ENCODE data around the gene MYCBP2. TPM values are rescaled to one million over a fixed set of nuclear protein-coding genes. Genes with fewer than 3 reads are reported as not detected.

MYCBP2 gene
- total RNA-seq, 2 experiments from 2014 or later = 121 to 125 TPM

- no peak for TF ChIP-seq EZH2phosphoT487 (IDR thresholded peaks at IDR 0.05; ENCODE audit: borderline replicate concordance, low read depth, low read length)
- no peak for TF ChIP-seq CTCF (conservative IDR thresholded peaks at IDR 0.05; ENCODE audit: low read length)
- H4K20me1 ChIP-seq (ENCODE audit: insufficient read depth, low read length) = peaks cover 14% of the 10 kb centered on the region
Observed at GRCh38 chr13:77016251-77016812, 310.6 kb downstream of the MYCBP2 start.

GRCh38 chr13:77014906-77015685, 311.8 kb downstream of the MYCBP2 start:
- Histone ChIP-seq H3K4me2 (ENCODE audit: low read length) (no peak overlapping the region), H3K4me3 (ENCODE audit: low read depth, low read length, poor library complexity, severe bottlenecking) (no peak overlapping the region), H4K20me1 (ENCODE audit: insufficient read depth, low read length) (peaks cover 8% of the 10 kb centered on the region; the same call in 1 of the 2 replicates), H3K4me1 (ENCODE audit: insufficient read depth, low read length, poor library complexity, severe bottlenecking) (no peaks in the 10 kb centered on the region), H3K9me2 (ENCODE audit: insufficient read depth, low read length) (no peaks in the 10 kb centered on the region), H3K79me2 (ENCODE audit: insufficient read depth, low read depth, low read length) (peaks cover 31% of the 10 kb centered on the region; the same call in 1 of the 2 replicates), H3K36me3 (ENCODE audit: insufficient read depth, low read length) (peaks cover 98% of the 10 kb centered on the region), H3K27ac (ENCODE audit: low read depth, low read length, poor library complexity, severe bottlenecking) (no peak overlapping the region), H3K9me3 (ENCODE audit: low read length) (no peaks in the 10 kb centered on the region), H2AFZ (ENCODE audit: low read length) (no peak overlapping the region)
- intact Hi-C loops (cut with micrococcal nuclease; ENCODE audit: unreplicated experiment) = no loop called here
- TF ChIP-seq CTCF (conservative IDR thresholded peaks at IDR 0.05; ENCODE audit: low read length) (no peak), EZH2phosphoT487 (IDR thresholded peaks at IDR 0.05; ENCODE audit: borderline replicate concordance, low read depth, low read length) (no peak)
- CTCF ChIA-PET (ENCODE audit: unreplicated experiment) = no interaction called here
- BruUV-seq (replicated peaks) = no TSS peak
- no peak for DNase-seq (ENCODE audit: low spot score)
- POLR2A ChIA-PET = interaction anchor here (0.6 to 1.7 kb wide), 4 partner anchors 9 to 1540 kb away, joined by 3 to 5 read pairs (median 3); no protein-coding TSS in a partner anchor

More at GRCh38 chr13:77016251-77016812, 310.6 kb downstream of the MYCBP2 start:
- no TSS peak for BruUV-seq (replicated peaks)
- peaks cover 96% of the 10 kb centered on the region for H3K36me3 ChIP-seq (ENCODE audit: insufficient read depth, low read length)
- ChIA-PET CTCF (ENCODE audit: unreplicated experiment) (no interaction called here), POLR2A (interaction anchor here (1.0 to 2.0 kb wide), 6 partner anchors 11 to 24 kb away, joined by 3 to 9 read pairs (median 6); partner anchors contain the start of gene FBXL3)
- no peaks in the 10 kb centered on the region for H3K9me2 ChIP-seq (ENCODE audit: insufficient read depth, low read length)
- H3K9me3 ChIP-seq (ENCODE audit: low read length) = no peaks in the 10 kb centered on the region
- peaks cover 43% of the 10 kb centered on the region; the same call in 1 of the 2 replicates for H3K79me2 ChIP-seq (ENCODE audit: insufficient read depth, low read depth, low read length)
- no peak overlapping the region for H3K4me2 ChIP-seq (ENCODE audit: low read length)
- no peak overlapping the region for H3K27ac ChIP-seq (ENCODE audit: low read depth, low read length, poor library complexity, severe bottlenecking)
- H3K4me1 ChIP-seq (ENCODE audit: insufficient read depth, low read length, poor library complexity, severe bottlenecking) = no peaks in the 10 kb centered on the region
- no peak overlapping the region for H3K4me3 ChIP-seq (ENCODE audit: low read depth, low read length, poor library complexity, severe bottlenecking)
- no peak overlapping the region for H2AFZ ChIP-seq (ENCODE audit: low read length)
- intact Hi-C loops (cut with micrococcal nuclease; ENCODE audit: unreplicated experiment) = no loop called here
- DNase-seq (ENCODE audit: low spot score) = no peak

Data from OCI-LY7 (cell line).